Fibroblast of lung (primary cell): ENCODE data around the gene ABCA13. TPM values are rescaled to one million over a fixed set of nuclear protein-coding genes. Genes with fewer than 3 reads are reported as not detected.

Experiments
- DNase-seq, 2 donors: peaks; one replicate each; pipeline versions ENCODE4 v3.0.0 to v3.0.0-alpha.2; 2010; ENCODE audit warnings: low read depth in 2 of 2
- H2AFZ ChIP-seq: 2 replicates; pipeline ENCODE4 v1.5.1; 2012; ENCODE audit warnings: low read length, control low read depth, inconsistent platforms
- H3K27ac ChIP-seq: 2 replicates; pipeline ENCODE4 v1.5.1; 2011; ENCODE audit warnings: low read length, control low read depth; ENCODE audit not compliant: insufficient read depth
- H3K27me3 ChIP-seq: 2 replicates; pipeline ENCODE4 v1.5.1; 2011; ENCODE audit warnings: mild to moderate bottlenecking, low read length; ENCODE audit not compliant: control insufficient read depth, insufficient read depth
- H3K36me3 ChIP-seq: 2 replicates; pipeline ENCODE4 v1.5.1; 2011; ENCODE audit warnings: low read length; ENCODE audit not compliant: control insufficient read depth, insufficient read depth
- H3K4me1 ChIP-seq: 2 replicates; pipeline ENCODE4 v1.5.1; 2011; ENCODE audit warnings: low read length; ENCODE audit not compliant: control insufficient read depth, insufficient read depth; ENCODE audit errors: extremely low read depth
- H3K4me2 ChIP-seq: 2 replicates; pipeline ENCODE4 v1.5.1; 2011; ENCODE audit warnings: low read length, control low read depth; ENCODE audit not compliant: insufficient read depth; ENCODE audit errors: extremely low read depth
- H3K4me3 ChIP-seq, 4 experiments: fragments of 200-600 bp in 1 of 4; sonication (generic) in 1 of 4; replicated peaks in 1 of 4; 2 replicates each; pipeline ENCODE4 v1.5.1; 2011 to 2016; ENCODE audit warnings: low read length in 4 of 4, low read depth in 3 of 4, mild to moderate bottlenecking in 3 of 4, control low read depth in 2 of 4, inconsistent platforms in 1 of 4, mixed read lengths in 1 of 4; ENCODE audit not compliant: insufficient read depth in 1 of 4; ENCODE audit errors: control extremely low read depth in 1 of 4
- H3K79me2 ChIP-seq: 2 replicates; pipeline ENCODE4 v1.5.1; 2012; ENCODE audit warnings: mild to moderate bottlenecking, low read length, inconsistent platforms; ENCODE audit not compliant: control insufficient read depth, insufficient read depth
- H3K9ac ChIP-seq: 2 replicates; pipeline ENCODE4 v1.5.1; 2011; ENCODE audit warnings: mild to moderate bottlenecking, low read length, control low read depth; ENCODE audit not compliant: insufficient read depth
- H3K9me3 ChIP-seq: 2 replicates; pipeline ENCODE4 v1.5.1; 2012; ENCODE audit warnings: low read depth, low read length; ENCODE audit not compliant: control insufficient read depth, insufficient read depth
- H4K20me1 ChIP-seq: 2 replicates; pipeline ENCODE4 v1.5.1; 2011; ENCODE audit warnings: low read length; ENCODE audit not compliant: control insufficient read depth, insufficient read depth; ENCODE audit errors: extremely low read depth
- CTCF ChIP-seq, 2 donors: IDR thresholded peaks in 1 of 2; conservative IDR thresholded peaks in 1 of 2; 1 replicate in 1 of 2; 2 replicates in 1 of 2; pipeline ENCODE4 v1.5.1; 2011 to 2012; ENCODE audit warnings: low read length in 2 of 2, control low read depth in 1 of 2, inconsistent platforms in 1 of 2, low read depth in 1 of 2, mild to moderate bottlenecking in 1 of 2
- EZH2 ChIP-seq: IDR thresholded peaks from 2 replicates; pipeline ENCODE4 v1.5.1; 2012; ENCODE audit warnings: low read length, control low read depth, mild to moderate bottlenecking; ENCODE audit errors: missing control alignments
- polyA plus RNA-seq, 2 donors: library from polyadenylated mRNA; depleted of rRNA in 1 of 2; stranded (reverse) in 1 of 2; unstranded in 1 of 2; fragments of >200 nt; gene quantifications; 2 replicates each; pipeline ENCODE4 v1.2.1, GENCODE V29; 2011 to 2012; ENCODE audit warnings: missing spikeins in 1 of 2
- total RNA-seq: library from RNA; depleted of rRNA; stranded (reverse); fragments of >200 nt; gene quantifications from 2 replicates; pipeline ENCODE4 v1.2.1, GENCODE V29; 2014

Gene ABCA13
- total and polyA plus RNA-seq, 2 donors (not counting 1 experiment from before 2014, with no cell fraction given), result 0.08 to 10.9 TPM

GRCh38 chr7:48691788-48692187, 520.5 kb downstream of the ABCA13 start:
- Histone ChIP-seq H4K20me1 (no peaks in the 10 kb centered on the region), H3K9me3 (no peaks in the 10 kb centered on the region), H2AFZ (no peak overlapping the region), H3K4me3 (no peak overlapping the region), H3K27me3 (no peaks in the 10 kb centered on the region), H3K4me2 (no peak overlapping the region), H3K27ac (no peak overlapping the region), H3K79me2 (no peaks in the 10 kb centered on the region), H3K4me1 (no peaks in the 10 kb centered on the region), H3K9ac (no peak overlapping the region), H3K36me3 (no peaks in the 10 kb centered on the region)
- TF ChIP-seq EZH2, result no peak
- no peak for TF ChIP-seq CTCF (conservative IDR thresholded peaks at IDR 0.05 in 1 of 2, IDR thresholded peaks at IDR 0.05 in 1 of 2; ENCODE audit: low read depth in 1 of 2, low read length in 2 of 2)
- DNase-seq, result no peak

Other genes with a start within 250 kb of the ABCA13 start
- under 0.01 TPM in 2 replicates for gene PKD1L1, start 223.0 kb upstream of the ABCA13 start, total RNA-seq
- gene PKD1L1, start 223.0 kb upstream of the ABCA13 start, polyA plus RNA-seq, result 0.01 and 0.12 TPM in 2 replicates
- 9.8 and 14.2 TPM in 2 replicates for gene HUS1, start 191.8 kb upstream of the ABCA13 start, total RNA-seq
- gene HUS1, start 191.8 kb upstream of the ABCA13 start, polyA plus RNA-seq, result 29.4 and 31.2 TPM in 2 replicates
- not detected in 2 replicates for gene SUN3, start 142.4 kb upstream of the ABCA13 start, total RNA-seq
- not detected in 2 replicates for gene SUN3, start 142.4 kb upstream of the ABCA13 start, polyA plus RNA-seq
- not detected in 2 replicates for gene C7orf57, start 135.9 kb upstream of the ABCA13 start, total RNA-seq
- gene C7orf57, start 135.9 kb upstream of the ABCA13 start, polyA plus RNA-seq, result not detected in 2 replicates
- 9.0 and 11.7 TPM in 2 replicates for gene UPP1, start 82.2 kb upstream of the ABCA13 start, total RNA-seq
- gene UPP1, start 82.2 kb upstream of the ABCA13 start, polyA plus RNA-seq, result 9.4 and 11.7 TPM in 2 replicates